GM19455 (cell line): ENCODE results near the gene PGBD2.
"Not testable (repeated sequence)": the region's sequence is repeated elsewhere in the genome, so short reads cannot be mapped to it uniquely, and the experiment has no call there.

Experiments used
- ATAC-seq: cut with Tn5 transposase; IDR thresholded peaks from one replicate; pipeline ENCODE4 v1.9.1; 2021; ENCODE audit not compliant: unreplicated experiment

Gene PGBD2

GRCh38 chr1:248906009-248906752 is at the start of gene PGBD2:
PGBD2 (plus strand) TSS chr1:248906235; CDS start chr1:248913863, 7,628 bp downstream.
- ATAC-seq = peak; percentile 96

GRCh38 chr1:248857201-248857600 is 48.8 kb upstream of the PGBD2 start:
- no peak for ATAC-seq

- ATAC-seq = peak; percentile 7
Measured at GRCh38 chr1:248857749-248858095, 48.3 kb upstream of the PGBD2 start.

- peak; percentile 38 for ATAC-seq
Measured at GRCh38 chr1:248858096-248858890, 47.7 kb upstream of the PGBD2 start.

- peak; percentile 73 for ATAC-seq
Measured at GRCh38 chr1:248858891-248859889, 46.8 kb upstream of the PGBD2 start, which contains the start of gene ZNF692. ZNF692 (minus strand) TSS chr1:248859085; CDS start chr1:248858309, 776 bp downstream.

GRCh38 chr1:248860007-248860406 is 46.0 kb upstream of the PGBD2 start:
- ATAC-seq = no peak

GRCh38 chr1:248861616-248862015 is 44.4 kb upstream of the PGBD2 start:
- no peak for ATAC-seq

- peak; percentile 13 for ATAC-seq
Measured at GRCh38 chr1:248862695-248862997, 43.4 kb upstream of the PGBD2 start.

- ATAC-seq = peak; percentile 59
Measured at GRCh38 chr1:248862998-248863881, 42.8 kb upstream of the PGBD2 start.

GRCh38 chr1:248871837-248872401 is 34.1 kb upstream of the PGBD2 start:
- ATAC-seq = no peak

GRCh38 chr1:248872752-248873408 is 33.2 kb upstream of the PGBD2 start:
- ATAC-seq = peak; percentile 52

- peak; percentile 85 for ATAC-seq
Measured at GRCh38 chr1:248873409-248873992, 32.5 kb upstream of the PGBD2 start.

GRCh38 chr1:248873993-248874533 is 32.0 kb upstream of the PGBD2 start:
- ATAC-seq = peak; percentile 60

- ATAC-seq = no peak
Measured at GRCh38 chr1:248881261-248881660, 24.8 kb upstream of the PGBD2 start.

- ATAC-seq = not testable (repeated sequence)
Measured at GRCh38 chr1:248882427-248882826, 23.6 kb upstream of the PGBD2 start.

GRCh38 chr1:248884632-248885295 is 21.3 kb upstream of the PGBD2 start:
- no peak for ATAC-seq

- no peak for ATAC-seq
Measured at GRCh38 chr1:248885646-248886045, 20.4 kb upstream of the PGBD2 start.
